Stomach (tissue), 9 donors: ENCODE results near the gene DNAH1. TPM values are rescaled to one million over a fixed set of nuclear protein-coding genes. Genes with fewer than 3 reads are reported as not detected.

ENCODE experiments used
- DNase-seq, 2 donors: peaks; one replicate each; pipeline versions ENCODE4 v3.0.0 to v3.0.0-alpha.2; 2013 to 2019
- H3K27ac ChIP-seq, 5 donors: fragments of 200-600 bp in 4 of 5; sonication (generic) in 4 of 5; one replicate each; pipeline ENCODE4 v1.5.1; 2013 to 2019; ENCODE audit warnings: mild to moderate bottlenecking in 1 of 5, moderate library complexity in 1 of 5
- H3K27me3 ChIP-seq, 3 donors: fragments of 200-600 bp; sonication (generic); one replicate each; pipeline ENCODE4 v1.5.1; 2017 to 2019; ENCODE audit warnings: mixed run types in 1 of 3
- H3K36me3 ChIP-seq, 4 donors: fragments of 200-600 bp; sonication (generic); 1 replicate in 3 of 4; 2 replicates in 1 of 4; pipeline ENCODE4 v1.5.1; 2016 to 2019
- H3K4me1 ChIP-seq, 4 donors: fragments of 200-600 bp; sonication (generic); one replicate each; pipeline ENCODE4 v1.5.1; 2016 to 2019
- H3K4me3 ChIP-seq, 4 donors: fragments of 200-600 bp; sonication (generic) in 3 of 4; one replicate each; pipeline ENCODE4 v1.5.1; 2016 to 2019; ENCODE audit warnings: mild to moderate bottlenecking in 1 of 4
- H3K9me3 ChIP-seq, 4 donors: fragments of 200-600 bp; sonication (generic); one replicate each; pipeline ENCODE4 v1.5.1; 2016 to 2019
- EP300 ChIP-seq: sonication (generic); formaldehyde crosslinking; IDR thresholded peaks from one replicate; pipeline ENCODE4 v1.6.1; 2017; ENCODE audit warnings: antibody characterized with exemption
- POLR2A ChIP-seq, 4 donors: fragments of 450-650 bp; IDR thresholded peaks; one replicate each; pipeline ENCODE4 v1.6.1; 2016; ENCODE audit warnings: antibody characterized with exemption in 4 of 4, control low read depth in 2 of 4, mild to moderate bottlenecking in 1 of 4, moderate library complexity in 1 of 4
- POLR2AphosphoS5 ChIP-seq, 3 donors: sonication (generic); formaldehyde crosslinking; IDR thresholded peaks; one replicate each; pipeline ENCODE4 v1.6.1; 2016; ENCODE audit warnings: antibody characterized with exemption in 3 of 3
- WGBS, 5 donors: extraction: QIAGEN DNeasy Blood & Tissue Kit in 3 of 5; methylation state at CpG; one replicate each; pipeline versions ENCODE4 v1.1.5 to v1.1.7; 2013 to 2018; 5-methylcytosine and 5-hydroxymethylcytosine counted together
- intact Hi-C: fragments of 100-400 bp; cut with DNase I; formaldehyde crosslinking; loops from one replicate; pipeline ENCODE4 v1.15.1; 2023; ENCODE audit warnings: low total_unique reads
- polyA plus RNA-seq, 3 donors: library from polyadenylated mRNA; stranded (reverse); fragments of 200-250 nt; gene quantifications; one replicate each; pipeline ENCODE4 v1.2.3, GENCODE V29; 2013
- total RNA-seq, 5 donors: library from RNA; depleted of rRNA; stranded (reverse); fragments of >200 nt; gene quantifications; one replicate each; pipeline versions ENCODE4 v1.1.0 to v1.2.3, GENCODE V29; 2014 to 2016
- TF ChIP-seq, protein P1 (sequence below), 7 experiments: fragments of 450-650 bp in 4 of 7; fragments of 200-600 bp in 3 of 7; sonication (generic) in 3 of 7; IDR thresholded peaks; one replicate each; pipeline ENCODE4 v1.5.1; 2016 to 2019; ENCODE audit warnings: antibody characterized with exemption in 7 of 7, control low read depth in 2 of 7, mild to moderate bottlenecking in 1 of 7
- donor health status: healthy with polysubstance abuse.
- donor health status: Bipolar disorder and iron deficiency.
- donor health status: healthy.

The DNAH1 gene
- total and polyA plus RNA-seq, 8 donors = 1.9 to 57.6 (median 8.2) TPM

DNA sequence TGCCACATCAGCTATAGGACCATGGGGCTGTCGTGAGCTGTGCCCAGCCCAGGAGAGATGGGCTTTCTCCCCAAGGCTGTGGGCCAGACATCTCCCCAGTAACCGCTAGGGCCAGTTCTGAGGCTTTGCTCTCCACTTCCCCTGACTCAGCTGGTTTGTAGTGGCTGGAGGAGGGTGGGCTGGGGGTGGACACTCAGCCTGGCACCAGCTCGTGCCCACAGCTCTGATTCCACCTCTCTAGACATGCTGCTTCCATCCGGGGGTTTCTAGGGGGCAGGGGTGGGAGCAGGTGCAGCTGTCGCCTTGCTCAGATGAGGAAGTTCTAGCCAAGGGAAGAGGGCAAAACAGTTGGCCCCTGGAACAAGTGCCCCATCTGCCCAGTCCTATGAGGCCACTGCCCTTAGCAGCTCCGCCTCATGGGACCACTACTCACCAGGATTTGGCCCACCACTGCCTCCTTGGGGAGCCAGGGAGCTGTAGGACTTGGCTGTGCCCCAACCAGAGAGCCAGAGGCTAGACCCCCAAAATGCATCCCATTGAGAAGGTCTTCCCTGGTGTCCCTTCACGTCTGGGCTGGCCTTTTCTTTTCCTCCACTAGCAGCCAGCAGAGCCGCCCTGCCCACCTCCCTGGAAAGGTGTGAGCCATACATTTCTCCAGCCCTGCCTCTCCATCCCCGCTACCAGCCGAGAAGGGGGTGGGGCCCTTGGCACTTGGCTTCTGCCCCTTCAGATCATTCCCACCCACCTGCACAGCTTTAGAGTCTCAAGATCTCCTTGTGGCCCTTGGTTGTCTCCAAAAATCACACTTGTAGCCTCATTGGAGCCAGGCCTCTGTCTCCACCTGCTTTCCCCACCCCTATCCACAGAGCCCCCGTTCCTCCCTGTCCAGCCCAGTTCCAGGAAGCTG lies 18.6 kb upstream of the DNAH1 start:
- DNase-seq = no peak
- WGBS, 5 donors = 63 to 72% (median 67%) methylated on average over 6 to 11 of the region's 11 CpGs
- no peak for TF ChIP-seq POLR2AphosphoS5 (IDR thresholded peaks at IDR 0.05)
- no peak for TF ChIP-seq POLR2A (IDR thresholded peaks at IDR 0.05)
- TF ChIP-seq, protein P1, sequence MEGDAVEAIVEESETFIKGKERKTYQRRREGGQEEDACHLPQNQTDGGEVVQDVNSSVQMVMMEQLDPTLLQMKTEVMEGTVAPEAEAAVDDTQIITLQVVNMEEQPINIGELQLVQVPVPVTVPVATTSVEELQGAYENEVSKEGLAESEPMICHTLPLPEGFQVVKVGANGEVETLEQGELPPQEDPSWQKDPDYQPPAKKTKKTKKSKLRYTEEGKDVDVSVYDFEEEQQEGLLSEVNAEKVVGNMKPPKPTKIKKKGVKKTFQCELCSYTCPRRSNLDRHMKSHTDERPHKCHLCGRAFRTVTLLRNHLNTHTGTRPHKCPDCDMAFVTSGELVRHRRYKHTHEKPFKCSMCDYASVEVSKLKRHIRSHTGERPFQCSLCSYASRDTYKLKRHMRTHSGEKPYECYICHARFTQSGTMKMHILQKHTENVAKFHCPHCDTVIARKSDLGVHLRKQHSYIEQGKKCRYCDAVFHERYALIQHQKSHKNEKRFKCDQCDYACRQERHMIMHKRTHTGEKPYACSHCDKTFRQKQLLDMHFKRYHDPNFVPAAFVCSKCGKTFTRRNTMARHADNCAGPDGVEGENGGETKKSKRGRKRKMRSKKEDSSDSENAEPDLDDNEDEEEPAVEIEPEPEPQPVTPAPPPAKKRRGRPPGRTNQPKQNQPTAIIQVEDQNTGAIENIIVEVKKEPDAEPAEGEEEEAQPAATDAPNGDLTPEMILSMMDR (IDR thresholded peaks at IDR 0.05) = no peak
- no peak for TF ChIP-seq EP300
- H3K27me3 ChIP-seq = peaks cover 0 to 6% (median 0%) of the 10 kb centered on the region in 3 donors
- no peak overlapping the region for H3K4me3 ChIP-seq
- peaks cover 6 to 29% (median 21%) of the 10 kb centered on the region in 4 donors for H3K36me3 ChIP-seq
- intact Hi-C loops = no loop called here
- H3K4me1 ChIP-seq = peaks cover 11 to 31% (median 25%) of the 10 kb centered on the region in 4 donors
- H3K9me3 ChIP-seq = no peaks in the 10 kb centered on the region
- no peak overlapping the region for H3K27ac ChIP-seq

DNA sequence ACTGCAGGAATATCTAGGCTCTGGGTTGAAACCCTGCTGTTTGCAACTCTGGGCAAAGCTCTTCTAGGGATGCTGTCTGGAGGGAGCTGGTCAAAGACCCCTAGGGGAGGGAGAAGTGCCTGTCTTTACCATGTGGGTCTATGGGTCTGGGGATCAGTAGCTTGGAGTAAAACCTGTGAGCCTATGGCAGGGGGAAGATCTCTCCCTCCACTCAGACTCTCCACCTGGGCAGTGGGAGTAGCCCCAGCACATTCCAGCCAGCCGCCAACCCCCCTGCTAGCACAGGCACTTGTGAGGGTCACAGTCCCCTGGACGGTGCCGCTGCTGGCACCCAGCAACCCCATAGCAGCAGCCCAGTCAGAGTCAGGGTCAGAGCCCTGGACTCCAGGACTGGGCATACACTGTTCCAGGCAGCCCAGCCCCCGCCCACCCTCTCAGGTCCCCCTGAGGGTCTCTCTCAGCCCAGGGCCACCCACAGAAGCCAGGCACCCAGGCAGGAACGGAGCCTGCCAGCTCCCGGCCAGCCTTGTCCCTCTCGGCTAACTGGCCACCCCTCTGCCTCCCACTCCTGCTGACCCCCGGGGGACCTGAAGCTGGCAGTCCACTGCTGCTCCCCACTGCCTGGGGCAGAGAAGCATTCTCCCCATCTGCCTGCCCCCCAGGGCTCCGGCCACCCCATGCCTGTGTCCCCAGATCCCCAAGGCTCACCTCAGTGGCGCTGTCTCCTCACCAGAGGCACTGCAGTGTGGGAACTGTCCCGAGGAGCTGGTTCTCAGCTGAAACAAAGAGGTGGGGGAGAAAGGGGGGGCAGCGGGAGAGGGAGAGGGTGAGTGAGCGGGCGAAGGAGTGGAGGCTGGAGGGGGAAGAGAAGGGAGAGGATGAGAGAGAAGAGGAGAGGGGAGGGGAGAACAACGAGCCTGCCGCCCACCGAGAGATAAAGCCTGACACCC lies 17.7 kb upstream of the DNAH1 start:
- Histone ChIP-seq H3K36me3 (peaks cover 0 to 19% (median 11%) of the 10 kb centered on the region in 4 donors), H3K9me3 (no peaks in the 10 kb centered on the region), H3K4me1 (peaks cover 11 to 31% (median 25%) of the 10 kb centered on the region in 4 donors), H3K27ac (no peak overlapping the region), H3K27me3 (peaks cover 0 to 6% (median 0%) of the 10 kb centered on the region in 3 donors), H3K4me3 (no peak overlapping the region)
- no peak for TF ChIP-seq POLR2AphosphoS5 (IDR thresholded peaks at IDR 0.05)
- TF ChIP-seq, protein P1 (IDR thresholded peaks at IDR 0.05) = no peak
- no peak for TF ChIP-seq EP300
- no peak for TF ChIP-seq POLR2A (IDR thresholded peaks at IDR 0.05)
- DNase-seq = peak in 1 of 2 donors; percentile 84
- intact Hi-C loops = no loop called here
- WGBS, 5 donors = 16 to 37% (median 24%) methylated on average over 11 to 17 of the region's 17 CpGs

DNA sequence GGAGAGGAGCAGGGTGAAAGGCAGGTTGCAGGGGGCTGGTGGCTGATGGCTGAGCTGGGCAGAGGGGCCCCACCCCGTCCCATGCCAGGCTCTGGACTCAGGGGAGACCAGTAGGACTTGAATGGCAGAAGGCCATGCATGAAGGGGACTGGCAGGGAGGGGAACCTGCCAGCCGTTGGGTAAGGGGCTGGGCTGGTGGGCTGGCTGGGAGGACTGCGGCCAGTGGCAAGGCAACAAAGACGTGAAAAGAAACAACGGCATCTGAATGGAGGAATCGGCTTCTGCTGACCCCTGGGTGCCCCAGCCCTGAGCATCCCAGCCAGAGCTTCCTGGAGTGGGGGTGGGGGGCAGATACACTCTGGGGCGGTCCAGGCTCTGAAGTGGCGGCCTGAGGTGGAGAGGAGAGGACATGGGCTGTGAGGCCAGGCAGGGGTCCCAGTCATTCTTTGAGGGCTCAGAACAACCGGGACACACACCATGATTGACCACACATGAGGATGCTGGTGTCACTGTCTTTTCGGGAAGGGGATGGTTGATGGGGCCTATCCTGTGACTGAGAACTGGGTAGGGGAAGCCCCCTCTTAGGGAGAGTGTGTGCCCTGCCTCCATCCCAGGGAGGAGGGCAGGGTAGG lies 16.8 kb upstream of the DNAH1 start:
- Histone ChIP-seq H3K4me1 (peaks cover 11 to 31% (median 25%) of the 10 kb centered on the region in 4 donors), H3K27me3 (peaks cover 0 to 6% (median 0%) of the 10 kb centered on the region in 3 donors), H3K4me3 (no peak overlapping the region), H3K9me3 (no peaks in the 10 kb centered on the region), H3K27ac (no peak overlapping the region), H3K36me3 (peaks cover 0 to 10% (median 5%) of the 10 kb centered on the region in 4 donors)
- 25 to 56% (median 38%) methylated on average over 10 of the region's 10 CpGs for WGBS, 5 donors
- DNase-seq = peak in 1 of 2 donors; percentile 50
- intact Hi-C loops = no loop called here
- TF ChIP-seq EP300 (no peak), POLR2AphosphoS5 (IDR thresholded peaks at IDR 0.05) (no peak), POLR2A (IDR thresholded peaks at IDR 0.05) (no peak)
- TF ChIP-seq, protein P1 (IDR thresholded peaks at IDR 0.05) = no peak
